ENCODE data around the gene KLF18. TPM values are rescaled to one million over a fixed set of nuclear protein-coding genes. Genes with fewer than 3 reads are reported as not detected.
"Not testable (repeated sequence)": the region's sequence is repeated elsewhere in the genome, so short reads cannot be mapped to it uniquely, and the experiment has no call there.

Gene KLF18
- polyA plus RNA-seq (ENCODE audit: insufficient read length in 12 of 12): not detected
- long read RNA-seq, donor 1: 0 reads
- long read RNA-seq, donor 2: 0 reads
- long read RNA-seq, donor 3: 0 reads
- long read RNA-seq, donor 4: 0 reads
- long read RNA-seq, donor 5: 0 reads
- long read RNA-seq, donor 6: 0 reads
- long read RNA-seq, donor 7: 0 reads
- long read RNA-seq, donor 8: 0 reads
- long read RNA-seq, donor 9: 0 reads
- long read RNA-seq, donor 10: 0 reads
- long read RNA-seq, donor 11: 0 reads

GRCh38 chr1:44141531-44141930 is at the start of gene KLF18:
Gene KLF18, minus strand, starts transcription at chr1:44141631. Its CDS starts 0 bp downstream, at chr1:44141631.
- DNase-seq: no peak

- DNase-seq: no peak
These were observed 33.2 kb upstream of the KLF18 start for GRCh38 chr1:44174630-44175029.

GRCh38 chr1:44170281-44170823 is 28.9 kb upstream of the KLF18 start:
- no peak for DNase-seq

- no peak for DNase-seq
These were observed 27.2 kb upstream of the KLF18 start for GRCh38 chr1:44168520-44169098.

GRCh38 chr1:44161546-44161945 is 20.1 kb upstream of the KLF18 start:
- no peak for DNase-seq

- DNase-seq: no peak
These were observed 17.4 kb upstream of the KLF18 start for GRCh38 chr1:44158871-44159270.

- no peak for DNase-seq
These were observed 16.5 kb upstream of the KLF18 start for GRCh38 chr1:44157903-44158302.

GRCh38 chr1:44154049-44154448 is 12.6 kb upstream of the KLF18 start:
- no peak for DNase-seq

GRCh38 chr1:44152692-44153091 is 11.3 kb upstream of the KLF18 start:
- no peak for DNase-seq

- no peak for DNase-seq
These were observed 10.4 kb upstream of the KLF18 start for GRCh38 chr1:44151808-44152207.

- DNase-seq: no peak
These were observed 9.9 kb upstream of the KLF18 start for GRCh38 chr1:44151332-44151731.

- no peak for DNase-seq
These were observed 6.2 kb upstream of the KLF18 start for GRCh38 chr1:44147582-44147981.

GRCh38 chr1:44146536-44147361 is 5.3 kb upstream of the KLF18 start:
- no peak for DNase-seq

- DNase-seq: no peak
These were observed 3.7 kb upstream of the KLF18 start for GRCh38 chr1:44144962-44145756.

- not testable (repeated sequence) for DNase-seq
These were observed 1.9 kb downstream of the KLF18 start for GRCh38 chr1:44139565-44139964.

- no peak for DNase-seq
These were observed 3.2 kb downstream of the KLF18 start for GRCh38 chr1:44138239-44138638.

GRCh38 chr1:44135886-44136285 is 5.5 kb downstream of the KLF18 start:
- DNase-seq: no peak

- no peak for DNase-seq
These were observed 7.1 kb downstream of the KLF18 start for GRCh38 chr1:44134071-44134920.

GRCh38 chr1:44131411-44131810 is 10.0 kb downstream of the KLF18 start:
- DNase-seq: no peak

- no peak for DNase-seq
These were observed 11.6 kb downstream of the KLF18 start for GRCh38 chr1:44129616-44130500.

Measured in muscle of arm (tissue), 14 donors.